Esophagus squamous epithelium (tissue), 5 donors: ENCODE results near the gene TTC21A. TPM values are rescaled to one million over a fixed set of nuclear protein-coding genes. Genes with fewer than 3 reads are reported as not detected.

Source experiments
- DNase-seq: peaks from one replicate; lab custom pipeline; 2025; lab: John Stamatoyannopoulos, UW
- H3K27ac ChIP-seq, 4 donors: fragments of 200-600 bp; sonication (generic); one replicate each; pipeline ENCODE4 v1.5.1; 2016 to 2019; ENCODE audit warnings: mild to moderate bottlenecking in 1 of 4
- H3K27me3 ChIP-seq, 4 donors: fragments of 200-600 bp; sonication (generic); 1 replicate in 3 of 4; 2 replicates in 1 of 4; pipeline versions ENCODE4 v1.5.1 to v1.6.0; 2017 to 2021; ENCODE audit warnings: antibody characterized with exemption in 1 of 4
- H3K36me3 ChIP-seq, 3 donors: fragments of 200-600 bp; sonication (generic); one replicate each; pipeline ENCODE4 v1.5.1; 2016 to 2019
- H3K4me1 ChIP-seq, 3 donors: fragments of 200-600 bp; sonication (generic); one replicate each; pipeline ENCODE4 v1.5.1; 2017 to 2019
- H3K4me3 ChIP-seq, 4 donors: fragments of 200-600 bp; sonication (generic); 1 replicate in 3 of 4; 2 replicates in 1 of 4; pipeline ENCODE4 v1.5.1; 2016 to 2019; ENCODE audit warnings: mild to moderate bottlenecking in 2 of 4, moderate library complexity in 1 of 4
- H3K9me3 ChIP-seq, 3 donors: fragments of 200-600 bp; sonication (generic); one replicate each; pipeline ENCODE4 v1.5.1; 2016 to 2019
- CTCF ChIP-seq, 6 experiments: fragments of 450-650 bp in 4 of 6; fragments of 200-600 bp in 2 of 6; sonication (generic) in 2 of 6; IDR thresholded peaks; one replicate each; pipeline ENCODE4 v1.5.1; 2016 to 2019; ENCODE audit warnings: antibody characterized with exemption in 6 of 6, mild to moderate bottlenecking in 4 of 6, moderate library complexity in 4 of 6
- POLR2A ChIP-seq, 4 donors: fragments of 450-650 bp; IDR thresholded peaks; one replicate each; pipeline ENCODE4 v1.6.1; 2017; ENCODE audit warnings: antibody characterized with exemption in 4 of 4, mild to moderate bottlenecking in 4 of 4, moderate library complexity in 3 of 4
- WGBS, 2 donors: methylation state at CpG; one replicate each; pipeline ENCODE4 v1.1.5; 2018; 5-methylcytosine and 5-hydroxymethylcytosine counted together
- intact Hi-C: fragments of 100-400 bp; cut with DNase I; formaldehyde crosslinking; loops from one replicate; pipeline ENCODE4 v1.15.0; 2022
- total RNA-seq, 4 donors: library from RNA; depleted of rRNA; stranded (reverse); fragments of >200 nt; gene quantifications; one replicate each; pipeline ENCODE4 v1.1.0, GENCODE V29; 2016
- donor health status: DM: yes; HTN: yes; CAD: no.

TTC21A gene
- total RNA-seq, 4 donors from 2014 or later, result 1.6 to 2.9 (median 2.5) TPM

- peak overlapping the region in 3 of 4 donors; percentile 13 to 55 (median 22) for H3K4me3 ChIP-seq
- peak; percentile 45 for DNase-seq
- peaks cover 23 to 48% (median 30%) of the 10 kb centered on the region in 3 donors for H3K36me3 ChIP-seq
- intact Hi-C loops, result loop anchor here (5.0 kb wide), 1 partner anchor 35 kb away; no protein-coding TSS in a partner anchor
- H3K9me3 ChIP-seq, result no peaks in the 10 kb centered on the region
- TF ChIP-seq CTCF (IDR thresholded peaks at IDR 0.05), result peak in 1 of 6 experiments; percentile 15
- TF ChIP-seq POLR2A (IDR thresholded peaks at IDR 0.05), result peak in 1 of 4 donors; percentile 50
- 5 to 39% methylated on average over 6 to 8 of the region's 15 CpGs for WGBS, 2 donors
- H3K4me1 ChIP-seq, result peaks cover 62 to 100% (median 74%) of the 10 kb centered on the region in 3 donors
- no peaks in the 10 kb centered on the region for H3K27me3 ChIP-seq
- peak overlapping the region; percentile 80 to 99 (median 96) for H3K27ac ChIP-seq
Measured at GRCh38 chr3:39146611-39147591, 39.4 kb downstream of the TTC21A start.

GRCh38 chr3:39147711-39148434 lies 40.4 kb downstream of the TTC21A start:
- Histone ChIP-seq H3K27me3 (no peaks in the 10 kb centered on the region), H3K27ac (peak overlapping the region; percentile 80 to 99 (median 96)), H3K4me1 (peaks cover 60 to 95% (median 65%) of the 10 kb centered on the region in 3 donors), H3K36me3 (peaks cover 22 to 38% (median 23%) of the 10 kb centered on the region in 3 donors), H3K4me3 (peak overlapping the region in 3 of 4 donors; percentile 13 to 55 (median 22)), H3K9me3 (no peaks in the 10 kb centered on the region)
- TF ChIP-seq POLR2A (IDR thresholded peaks at IDR 0.05), result no peak
- TF ChIP-seq CTCF (IDR thresholded peaks at IDR 0.05), result no peak
- no peak for DNase-seq
- intact Hi-C loops, result loop anchor here (5.0 kb wide), 1 partner anchor 34 kb away; no protein-coding TSS in a partner anchor
- WGBS, 2 donors, result 32 to 33% methylated on average over 6 to 7 of the region's 9 CpGs

- Histone ChIP-seq H3K9me3 (no peaks in the 10 kb centered on the region), H3K4me1 (peaks cover 60 to 89% (median 65%) of the 10 kb centered on the region in 3 donors), H3K27me3 (no peaks in the 10 kb centered on the region), H3K4me3 (peak overlapping the region in 3 of 4 donors; percentile 13 to 55 (median 22)), H3K27ac (peak overlapping the region; percentile 80 to 99 (median 96)), H3K36me3 (peaks cover 15 to 31% (median 19%) of the 10 kb centered on the region in 3 donors)
- DNase-seq, result no peak
- intact Hi-C loops, result loop anchor here (5.0 kb wide), 1 partner anchor 34 kb away; no protein-coding TSS in a partner anchor
- whole genome bisulfite sequencing, 2 donors, result 39 to 47% methylated on average over 7 to 9 of the region's 9 CpGs
- TF ChIP-seq POLR2A (IDR thresholded peaks at IDR 0.05) (no peak), CTCF (IDR thresholded peaks at IDR 0.05) (no peak)
Measured at GRCh38 chr3:39148435-39149058, 41.1 kb downstream of the TTC21A start.

- 51 to 68% methylated on average over 4 of the region's 4 CpGs for WGBS, 2 donors
- no peak for TF ChIP-seq POLR2A (IDR thresholded peaks at IDR 0.05)
- no peak for TF ChIP-seq CTCF (IDR thresholded peaks at IDR 0.05)
- intact Hi-C loops, result loop anchor here (5.0 kb wide), 1 partner anchor 33 kb away; no protein-coding TSS in a partner anchor
- no peaks in the 10 kb centered on the region for H3K9me3 ChIP-seq
- H3K27ac ChIP-seq, result peak overlapping the region; percentile 80 to 99 (median 98)
- peak overlapping the region in 1 of 4 donors; percentile 91 for H3K4me3 ChIP-seq
- no peaks in the 10 kb centered on the region for H3K27me3 ChIP-seq
- H3K4me1 ChIP-seq, result peaks cover 65 to 89% (median 65%) of the 10 kb centered on the region in 3 donors
- peaks cover 10 to 26% (median 14%) of the 10 kb centered on the region in 3 donors for H3K36me3 ChIP-seq
- DNase-seq, result no peak
Measured at GRCh38 chr3:39149059-39149455, 41.6 kb downstream of the TTC21A start.
